Glutamatergic neuron (in vitro differentiated cells): Measurements from ENCODE around the gene GSTA5. TPM values are rescaled to one million over a fixed set of nuclear protein-coding genes. Genes with fewer than 3 reads are reported as not detected.
"Not testable (repeated sequence)": the region's sequence is repeated elsewhere in the genome, so short reads cannot be mapped to it uniquely, and the experiment has no call there.

Source experiments
- DNase-seq: peaks from one replicate; pipeline ENCODE4 v3.0.0; 2022
- H3K27ac Mint-ChIP-seq: one replicate; pipeline ENCODE4 v1.8.0; 2020; ENCODE audit warnings: mild to moderate bottlenecking, mixed read lengths, inconsistent platforms; ENCODE audit not compliant: unreplicated experiment
- H3K27me3 Mint-ChIP-seq: one replicate; pipeline ENCODE4 v1.8.0; 2020; ENCODE audit warnings: mild to moderate bottlenecking, moderate library complexity, mixed read lengths, inconsistent platforms; ENCODE audit not compliant: unreplicated experiment
- H3K36me3 Mint-ChIP-seq: one replicate; pipeline ENCODE4 v1.8.0; 2020; ENCODE audit warnings: mild to moderate bottlenecking, mixed read lengths, inconsistent platforms; ENCODE audit not compliant: unreplicated experiment
- H3K4me1 Mint-ChIP-seq: one replicate; pipeline ENCODE4 v1.8.0; 2020; ENCODE audit warnings: mild to moderate bottlenecking, low read depth, mixed read lengths, inconsistent platforms; ENCODE audit not compliant: unreplicated experiment
- H3K4me3 Mint-ChIP-seq: one replicate; pipeline ENCODE4 v1.8.0; 2020; ENCODE audit warnings: mild to moderate bottlenecking, mixed read lengths, inconsistent platforms; ENCODE audit not compliant: unreplicated experiment
- H3K9me3 Mint-ChIP-seq: one replicate; pipeline ENCODE4 v1.8.0; 2020; ENCODE audit warnings: mild to moderate bottlenecking, moderate library complexity, mixed read lengths, inconsistent platforms; ENCODE audit not compliant: unreplicated experiment
- total RNA-seq: library from RNA; stranded (reverse); fragmentation: NEBNext Ultra II Directional; extraction: Animal tissue kit (Norgen Biotek cat#: 25700); gene quantifications from one replicate; pipeline ENCODE4 v1.2.1, GENCODE V29; 2021; ENCODE audit not compliant: unreplicated experiment
- TF ChIP-seq, protein P1 (sequence below): fragments of 200-600 bp; sonication (generic); IDR thresholded peaks from one replicate; pipeline ENCODE4 v1.5.0; 2021; ENCODE audit not compliant: partially characterized antibody, unreplicated experiment

The GSTA5 gene
- total RNA-seq, 1 donor from 2014 or later: not detected

DNA sequence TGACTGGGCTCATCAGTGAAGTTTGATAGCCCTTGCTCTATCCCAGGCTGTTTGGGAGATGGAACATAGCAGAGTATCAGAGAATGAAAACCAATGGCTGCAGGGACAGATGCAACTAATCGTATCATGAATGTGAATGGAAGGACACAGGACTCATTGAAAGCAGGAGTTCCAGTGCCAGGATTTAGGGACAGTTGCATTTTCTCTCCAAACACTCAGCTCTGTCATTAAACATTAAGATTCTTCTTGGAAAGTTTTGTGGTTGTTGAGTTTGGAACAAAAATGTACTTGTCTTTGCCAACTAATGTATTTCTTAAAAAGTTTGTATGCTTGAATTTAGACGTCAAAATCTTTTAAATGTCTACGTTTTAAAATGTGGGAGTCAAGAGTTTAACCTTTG is 31.0 kb upstream of the GSTA5 start:
- H3K36me3 Mint-ChIP-seq: no peaks in the 10 kb centered on the region
- no peak overlapping the region for H3K27ac Mint-ChIP-seq
- H3K27me3 Mint-ChIP-seq: no peaks in the 10 kb centered on the region
- peaks cover 2% of the 10 kb centered on the region for H3K4me1 Mint-ChIP-seq
- peaks cover 2% of the 10 kb centered on the region for H3K9me3 Mint-ChIP-seq
- no peak for DNase-seq
- TF ChIP-seq, protein P1, sequence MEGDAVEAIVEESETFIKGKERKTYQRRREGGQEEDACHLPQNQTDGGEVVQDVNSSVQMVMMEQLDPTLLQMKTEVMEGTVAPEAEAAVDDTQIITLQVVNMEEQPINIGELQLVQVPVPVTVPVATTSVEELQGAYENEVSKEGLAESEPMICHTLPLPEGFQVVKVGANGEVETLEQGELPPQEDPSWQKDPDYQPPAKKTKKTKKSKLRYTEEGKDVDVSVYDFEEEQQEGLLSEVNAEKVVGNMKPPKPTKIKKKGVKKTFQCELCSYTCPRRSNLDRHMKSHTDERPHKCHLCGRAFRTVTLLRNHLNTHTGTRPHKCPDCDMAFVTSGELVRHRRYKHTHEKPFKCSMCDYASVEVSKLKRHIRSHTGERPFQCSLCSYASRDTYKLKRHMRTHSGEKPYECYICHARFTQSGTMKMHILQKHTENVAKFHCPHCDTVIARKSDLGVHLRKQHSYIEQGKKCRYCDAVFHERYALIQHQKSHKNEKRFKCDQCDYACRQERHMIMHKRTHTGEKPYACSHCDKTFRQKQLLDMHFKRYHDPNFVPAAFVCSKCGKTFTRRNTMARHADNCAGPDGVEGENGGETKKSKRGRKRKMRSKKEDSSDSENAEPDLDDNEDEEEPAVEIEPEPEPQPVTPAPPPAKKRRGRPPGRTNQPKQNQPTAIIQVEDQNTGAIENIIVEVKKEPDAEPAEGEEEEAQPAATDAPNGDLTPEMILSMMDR: no peak
- no peak overlapping the region for H3K4me3 Mint-ChIP-seq

DNA sequence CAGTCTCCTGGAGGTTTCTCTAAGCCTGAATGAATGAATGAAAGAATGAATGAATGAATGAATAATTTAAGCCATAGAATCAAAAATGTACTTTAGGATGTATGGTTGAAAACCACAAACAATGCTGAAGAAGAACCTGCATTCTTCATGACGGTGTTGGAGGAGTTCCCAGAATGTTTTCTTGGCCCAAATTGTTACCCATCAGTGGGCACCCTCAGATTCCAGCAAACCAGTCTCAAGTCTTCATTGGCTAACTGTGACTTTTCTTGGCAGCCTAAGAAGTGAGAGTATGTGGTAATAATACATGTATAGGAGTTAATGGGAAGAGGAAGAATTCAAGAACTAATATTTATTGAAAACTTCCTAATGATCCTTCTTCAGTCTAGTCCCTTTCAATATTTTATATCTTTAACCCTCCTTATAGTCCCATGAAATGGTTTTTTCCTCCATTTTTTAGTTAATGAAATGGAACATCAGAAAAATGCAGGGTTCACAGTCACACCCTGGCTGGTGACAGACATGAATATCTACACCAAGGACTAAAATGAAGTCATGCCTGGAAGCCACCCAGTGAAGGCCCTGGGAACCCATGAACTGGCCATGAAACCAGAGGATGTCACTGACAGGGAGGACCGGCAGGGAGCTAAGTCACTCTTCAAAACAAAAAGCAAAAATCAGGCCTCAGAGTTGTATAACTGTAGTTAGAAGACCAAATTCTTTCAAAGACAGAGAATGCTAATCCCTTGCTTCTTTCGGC is 29.9 kb upstream of the GSTA5 start:
- not testable (repeated sequence) for H3K4me1 Mint-ChIP-seq, H3K27ac Mint-ChIP-seq, H3K4me3 Mint-ChIP-seq, H3K9me3 Mint-ChIP-seq, DNase-seq, H3K27me3 Mint-ChIP-seq, H3K36me3 Mint-ChIP-seq

DNA sequence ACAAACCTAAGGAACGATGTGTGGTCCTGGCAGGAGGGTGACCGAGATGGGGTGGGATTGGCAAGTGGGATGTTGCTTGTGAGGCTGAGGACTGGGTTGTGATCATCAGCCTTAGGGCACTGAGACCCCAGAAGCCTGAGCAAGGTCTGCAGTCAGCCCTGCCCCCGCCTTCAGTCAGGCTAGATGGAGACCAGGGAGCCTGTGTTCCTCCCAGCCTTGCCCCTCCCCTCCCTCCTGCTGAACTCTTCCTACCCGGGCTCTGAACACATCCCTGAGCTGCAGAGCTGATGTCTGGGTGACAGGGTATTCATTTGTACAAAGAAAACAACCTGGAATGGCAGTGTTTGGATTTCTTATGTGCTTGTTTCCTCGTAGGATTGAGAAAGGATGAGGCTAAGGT is 28.3 kb upstream of the GSTA5 start:
- not testable (repeated sequence) for H3K27me3 Mint-ChIP-seq, H3K27ac Mint-ChIP-seq, H3K36me3 Mint-ChIP-seq, H3K9me3 Mint-ChIP-seq, H3K4me1 Mint-ChIP-seq, DNase-seq, H3K4me3 Mint-ChIP-seq

DNA sequence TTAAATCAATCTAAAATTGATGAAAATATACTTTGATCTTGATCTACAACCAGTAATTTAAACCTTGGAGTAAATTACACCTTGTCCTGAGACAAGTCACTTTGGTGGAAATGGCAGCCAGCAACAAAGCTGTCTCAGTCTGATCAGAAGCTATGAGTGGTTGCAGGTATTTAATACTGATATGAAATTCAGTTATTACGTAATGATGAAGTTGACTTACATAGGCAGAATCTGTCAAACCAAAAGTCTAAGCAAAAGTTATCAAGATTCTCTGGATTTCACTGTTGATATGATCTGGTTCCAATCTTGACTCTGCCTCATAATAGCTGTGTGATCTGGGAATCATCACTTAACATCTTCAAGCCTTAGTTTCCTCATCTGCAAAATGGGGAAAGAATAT is 27.6 kb upstream of the GSTA5 start:
- H3K4me1 Mint-ChIP-seq: no peaks in the 10 kb centered on the region
- TF ChIP-seq, protein P1: no peak
- H3K27me3 Mint-ChIP-seq: no peaks in the 10 kb centered on the region
- H3K9me3 Mint-ChIP-seq: no peaks in the 10 kb centered on the region
- no peaks in the 10 kb centered on the region for H3K36me3 Mint-ChIP-seq
- H3K4me3 Mint-ChIP-seq: no peak overlapping the region
- DNase-seq: no peak
- H3K27ac Mint-ChIP-seq: no peak overlapping the region

DNA sequence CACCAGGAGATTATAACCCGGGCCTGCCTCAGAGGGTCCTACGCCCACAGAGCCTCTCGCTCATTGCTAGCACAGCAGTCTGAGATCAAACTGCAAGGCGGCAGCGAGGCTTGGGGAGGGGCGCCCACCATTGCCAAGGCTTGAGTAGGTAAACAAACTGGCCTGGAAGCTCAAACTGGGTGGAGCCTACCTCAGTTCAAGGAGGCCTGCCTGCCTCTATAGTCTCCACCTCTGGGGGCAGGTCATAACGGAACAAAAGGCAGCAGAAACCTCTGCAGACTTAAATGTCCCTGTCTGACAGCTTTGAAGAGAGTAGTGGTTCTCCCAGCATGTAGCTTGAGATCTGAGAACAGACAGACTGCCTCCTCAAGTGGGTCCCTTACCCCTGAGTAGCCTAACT is 20.5 kb upstream of the GSTA5 start:
- H3K4me3 Mint-ChIP-seq, DNase-seq, H3K36me3 Mint-ChIP-seq, H3K9me3 Mint-ChIP-seq, H3K4me1 Mint-ChIP-seq, H3K27ac Mint-ChIP-seq, H3K27me3 Mint-ChIP-seq: not testable (repeated sequence)

DNA sequence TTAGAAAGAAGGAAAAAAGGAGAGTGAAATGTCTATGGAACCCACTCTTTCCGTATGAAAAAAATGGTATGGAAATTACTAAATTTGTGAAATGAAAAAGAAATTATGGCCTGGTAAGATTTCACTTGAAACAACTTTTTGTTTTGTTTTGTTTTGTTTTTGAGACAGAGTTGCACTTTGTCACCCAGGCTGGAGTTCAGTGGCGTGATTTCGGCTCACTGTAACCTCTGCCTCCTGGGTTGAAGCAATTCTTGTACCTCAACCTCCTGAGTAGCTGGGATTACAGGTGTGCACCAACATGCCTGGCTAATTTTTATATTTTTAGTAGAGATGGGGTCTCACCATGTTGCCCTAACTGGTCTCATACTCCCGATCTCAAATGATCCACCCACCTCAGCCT is 17.8 kb upstream of the GSTA5 start:
- H3K27ac Mint-ChIP-seq: no peak overlapping the region
- TF ChIP-seq, protein P1: no peak
- H3K36me3 Mint-ChIP-seq: no peaks in the 10 kb centered on the region
- peaks cover 2% of the 10 kb centered on the region for H3K27me3 Mint-ChIP-seq
- no peaks in the 10 kb centered on the region for H3K9me3 Mint-ChIP-seq
- H3K4me1 Mint-ChIP-seq: no peaks in the 10 kb centered on the region
- no peak for DNase-seq
- H3K4me3 Mint-ChIP-seq: no peak overlapping the region

DNA sequence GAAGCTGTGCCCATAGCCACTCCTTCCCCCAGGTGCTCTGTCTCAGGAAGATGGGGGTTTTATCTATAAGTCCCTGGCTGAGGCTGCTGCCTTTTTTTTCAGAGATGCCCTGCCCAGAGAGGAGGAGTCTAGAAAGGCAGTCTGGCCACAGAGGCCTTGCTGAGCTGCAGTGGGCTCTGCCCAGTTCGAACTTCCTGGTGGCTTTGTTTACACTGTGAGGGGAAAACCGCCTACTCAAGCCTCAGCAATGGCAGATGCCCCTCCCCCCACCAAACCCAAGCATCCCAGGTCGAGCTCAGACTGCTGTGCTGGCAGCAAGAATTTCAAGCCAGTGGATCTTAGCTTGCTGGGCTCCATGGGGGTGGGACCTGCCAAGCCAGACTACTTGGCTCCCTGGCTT is 15.5 kb upstream of the GSTA5 start:
- not testable (repeated sequence) for H3K9me3 Mint-ChIP-seq, H3K27me3 Mint-ChIP-seq, DNase-seq, H3K27ac Mint-ChIP-seq, H3K36me3 Mint-ChIP-seq, H3K4me3 Mint-ChIP-seq, H3K4me1 Mint-ChIP-seq
